RWPE2 (cell line): Measurements from ENCODE around the gene FZD4.

Source experiments
- ATAC-seq: fragments of 200-7000 bp; cut with Tn5 transposase; 3 replicates; pipeline ENCODE4 v1.9.1; 2021; ENCODE audit warnings: low read depth
- DNase-seq: peaks from one replicate; pipeline ENCODE4 v3.0.0-alpha.2; 2020; ENCODE audit warnings: low spot score
- H3K27ac ChIP-seq: fragments of 450-650 bp; 2 replicates; pipeline ENCODE4 v1.5.1; 2017; ENCODE audit warnings: mild to moderate bottlenecking; ENCODE audit not compliant: poor library complexity, severe bottlenecking
- H3K27me3 ChIP-seq: fragments of 250-450 bp; sonication (Bioruptor Pico); 2 replicates; pipeline ENCODE4 v1.5.1; 2021; ENCODE audit warnings: mild to moderate bottlenecking, moderate library complexity; ENCODE audit not compliant: insufficient read depth, poor library complexity, severe bottlenecking
- H3K36me3 ChIP-seq: fragments of 250-450 bp; sonication (Bioruptor Pico); 2 replicates; pipeline ENCODE4 v1.5.1; 2020; ENCODE audit warnings: low read depth, mild to moderate bottlenecking, moderate library complexity
- H3K4me1 ChIP-seq: fragments of 250-450 bp; sonication (Bioruptor Pico); 2 replicates; pipeline ENCODE4 v1.5.1; 2021; ENCODE audit warnings: mild to moderate bottlenecking, moderate library complexity; ENCODE audit not compliant: insufficient read depth, poor library complexity, severe bottlenecking
- H3K4me3 ChIP-seq: fragments of 250-450 bp; sonication (Bioruptor Pico); 2 replicates; pipeline ENCODE4 v1.5.1; 2021; ENCODE audit warnings: mild to moderate bottlenecking, moderate library complexity; ENCODE audit not compliant: severe bottlenecking
- H3K9me3 ChIP-seq: fragments of 250-450 bp; sonication (Bioruptor Pico); 2 replicates; pipeline ENCODE4 v1.5.1; 2021; ENCODE audit warnings: mild to moderate bottlenecking, moderate library complexity; ENCODE audit not compliant: severe bottlenecking
- CTCF ChIP-seq: fragments of 450-650 bp; IDR thresholded peaks from one replicate; pipeline ENCODE4 v1.5.1; 2017; ENCODE audit warnings: mild to moderate bottlenecking, moderate library complexity; ENCODE audit not compliant: poor library complexity, severe bottlenecking

Gene FZD4

GRCh38 chr11:86926975-86927374 is 28.2 kb downstream of the FZD4 start:
- Histone ChIP-seq H3K36me3 (no peaks in the 10 kb centered on the region), H3K9me3 (no peaks in the 10 kb centered on the region), H3K27me3 (no peaks in the 10 kb centered on the region), H3K27ac (no peak overlapping the region), H3K4me3 (no peak overlapping the region), H3K4me1 (peaks cover 4% of the 10 kb centered on the region)
- DNase-seq (no peak), ATAC-seq (no peak)
- TF ChIP-seq CTCF = no peak

- Histone ChIP-seq H3K27me3 (no peaks in the 10 kb centered on the region), H3K4me1 (no peaks in the 10 kb centered on the region), H3K27ac (no peak overlapping the region), H3K36me3 (no peaks in the 10 kb centered on the region), H3K4me3 (no peak overlapping the region), H3K9me3 (no peaks in the 10 kb centered on the region)
- no peak for TF ChIP-seq CTCF
- ATAC-seq (no peak), DNase-seq (no peak)
These were observed 31.0 kb downstream of the FZD4 start for GRCh38 chr11:86923999-86924766.

- Histone ChIP-seq H3K4me3 (no peak overlapping the region), H3K9me3 (no peaks in the 10 kb centered on the region), H3K27ac (no peak overlapping the region), H3K36me3 (no peaks in the 10 kb centered on the region), H3K4me1 (no peaks in the 10 kb centered on the region), H3K27me3 (no peaks in the 10 kb centered on the region)
- no peak for ATAC-seq
- DNase-seq = no peak
- no peak for TF ChIP-seq CTCF
These were observed 33.0 kb downstream of the FZD4 start for GRCh38 chr11:86922225-86922624.

- TF ChIP-seq CTCF = peak; percentile 82
- H3K36me3 ChIP-seq = no peaks in the 10 kb centered on the region
- no peaks in the 10 kb centered on the region for H3K27me3 ChIP-seq
- H3K27ac ChIP-seq = no peak overlapping the region
- no peak for DNase-seq
- H3K4me3 ChIP-seq = no peak overlapping the region
- H3K4me1 ChIP-seq = peaks cover 18% of the 10 kb centered on the region
- ATAC-seq = peak; percentile 58
- no peaks in the 10 kb centered on the region for H3K9me3 ChIP-seq
These were observed 35.5 kb downstream of the FZD4 start for GRCh38 chr11:86919557-86920210.

GRCh38 chr11:86918973-86919372 is 36.2 kb downstream of the FZD4 start:
- Histone ChIP-seq H3K9me3 (no peaks in the 10 kb centered on the region), H3K27me3 (no peaks in the 10 kb centered on the region), H3K4me1 (peaks cover 18% of the 10 kb centered on the region), H3K27ac (peak overlapping the region; percentile 68), H3K36me3 (no peaks in the 10 kb centered on the region), H3K4me3 (no peak overlapping the region)
- DNase-seq (no peak), ATAC-seq (no peak)
- TF ChIP-seq CTCF = no peak
